GM19239 (cell line): Measurements from ENCODE around the gene APCDD1L.
"Not testable (repeated sequence)": the region's sequence is repeated elsewhere in the genome, so short reads cannot be mapped to it uniquely, and the experiment has no call there.

Experiments used
- DNase-seq: peaks from one replicate; pipeline ENCODE4 v3.0.0; 2011; ENCODE audit warnings: low spot score; ENCODE audit not compliant: insufficient read length
- FAIRE-seq: peaks from 2 replicates; lab custom pipeline; 2011; peaks lifted over from hg19 to GRCh38; lab: Jason Lieb, UNC

APCDD1L gene

GRCh38 chr20:58545565-58546415, 30.6 kb upstream of the APCDD1L start:
- FAIRE-seq (no peak), DNase-seq (no peak)

GRCh38 chr20:58544891-58545290, 29.7 kb upstream of the APCDD1L start:
- FAIRE-seq = no peak
- DNase-seq = no peak

- DNase-seq (no peak), FAIRE-seq (no peak)
Measured at GRCh38 chr20:58544286-58544685, 29.1 kb upstream of the APCDD1L start.

- no peak for DNase-seq
- FAIRE-seq = no peak
Measured at GRCh38 chr20:58543274-58543673, 28.1 kb upstream of the APCDD1L start.

GRCh38 chr20:58542411-58543095, 27.4 kb upstream of the APCDD1L start:
- no peak for DNase-seq
- FAIRE-seq = no peak

- not testable (repeated sequence) for DNase-seq, FAIRE-seq
Measured at GRCh38 chr20:58542034-58542410, 26.8 kb upstream of the APCDD1L start.

- FAIRE-seq = no peak
- no peak for DNase-seq
Measured at GRCh38 chr20:58538752-58539151, 23.6 kb upstream of the APCDD1L start.

GRCh38 chr20:58537831-58538230, 22.6 kb upstream of the APCDD1L start:
- no peak for FAIRE-seq
- no peak for DNase-seq

- FAIRE-seq = no peak
- DNase-seq = no peak
Measured at GRCh38 chr20:58536289-58536688, 21.1 kb upstream of the APCDD1L start.

- FAIRE-seq (no peak), DNase-seq (no peak)
Measured at GRCh38 chr20:58531657-58532056, 16.5 kb upstream of the APCDD1L start.

GRCh38 chr20:58531063-58531462, 15.9 kb upstream of the APCDD1L start:
- DNase-seq (no peak), FAIRE-seq (no peak)

- FAIRE-seq (no peak), DNase-seq (no peak)
Measured at GRCh38 chr20:58528412-58528811, 13.2 kb upstream of the APCDD1L start.

GRCh38 chr20:58526411-58526810, 11.2 kb upstream of the APCDD1L start:
- DNase-seq = no peak
- FAIRE-seq = no peak

GRCh38 chr20:58524814-58525213, 9.6 kb upstream of the APCDD1L start:
- no peak for DNase-seq
- no peak for FAIRE-seq

- no peak for FAIRE-seq
- DNase-seq = no peak
Measured at GRCh38 chr20:58523971-58524315, 8.7 kb upstream of the APCDD1L start.

GRCh38 chr20:58523072-58523970, 8.1 kb upstream of the APCDD1L start:
- DNase-seq = no peak
- no peak for FAIRE-seq

GRCh38 chr20:58522666-58523065, 7.5 kb upstream of the APCDD1L start:
- DNase-seq = no peak
- no peak for FAIRE-seq

- FAIRE-seq (no peak), DNase-seq (no peak)
Measured at GRCh38 chr20:58521763-58522162, 6.6 kb upstream of the APCDD1L start.

- FAIRE-seq (no peak), DNase-seq (no peak)
Measured at GRCh38 chr20:58519940-58520712, 4.9 kb upstream of the APCDD1L start.
